IMR-90 (cell line): Measurements from ENCODE around the gene ZFP36L2. TPM values are rescaled to one million over a fixed set of nuclear protein-coding genes. Genes with fewer than 3 reads are reported as not detected.
A peak's percentile ranks its signal among the peaks of the same experiment; 100 is the strongest.

Experiments
- ATAC-seq: fragments of 200-7000 bp; cut with Tn5 transposase; 2 replicates; pipeline ENCODE4 v1.9.1; 2020; ENCODE audit warnings: low read depth, mild to moderate bottlenecking, moderate library complexity
- BruUV-seq: library from RNA; stranded (reverse); fragments of 400-500 nt; replicated peaks from 2 replicates; lab custom pipeline; 2021; lab: Mats Ljungman, UMichigan
- CTCF ChIA-PET: fragments of 300-600 bp; formaldehyde crosslinking; extraction: SDS; loops from one replicate; lab custom pipeline; 2021; ENCODE audit warnings: antibody characterized with exemption; lab: Yijun Ruan, JAX
- POLR2A ChIA-PET: fragments of 300-600 bp; sonication (Branson Sonifier 250); formaldehyde crosslinking; loops from one replicate; lab custom pipeline; 2022; ENCODE audit warnings: antibody characterized with exemption; ENCODE audit not compliant: unreplicated experiment; lab: Charles Lee
- DNase-seq: peaks from one replicate; pipeline ENCODE4 v3.0.0; 2013
- H2AFZ ChIP-seq: replicated peaks from 2 replicates; pipeline ENCODE3; 2013; ENCODE audit warnings: low read length, mild to moderate bottlenecking; ENCODE audit not compliant: poor library complexity
- H2AK5ac ChIP-seq: 2 replicates; pipeline ENCODE4 v1.6.1; 2013; ENCODE audit warnings: low read depth, low read length, inconsistent platforms
- H2AK9ac ChIP-seq: replicated peaks from 2 replicates; pipeline ENCODE3; 2013; ENCODE audit warnings: mild to moderate bottlenecking, low read depth, low read length, moderate library complexity; ENCODE audit not compliant: poor library complexity
- H2BK120ac ChIP-seq: 2 replicates; pipeline ENCODE4 v1.6.1; 2013; ENCODE audit warnings: low read depth, low read length, inconsistent platforms
- H2BK15ac ChIP-seq: 3 replicates; pipeline ENCODE4 v1.6.1; 2013; ENCODE audit warnings: low read depth, low read length, inconsistent platforms
- H2BK20ac ChIP-seq: 2 replicates; pipeline ENCODE4 v1.6.1; 2013; ENCODE audit warnings: low read depth, mild to moderate bottlenecking, inconsistent platforms, low read length, moderate library complexity
- H2BK5ac ChIP-seq: 2 replicates; pipeline ENCODE4 v1.6.1; 2013; ENCODE audit warnings: mild to moderate bottlenecking, low read depth, low read length, inconsistent platforms; ENCODE audit not compliant: poor library complexity, severe bottlenecking
- H3K14ac ChIP-seq: replicated peaks from 2 replicates; pipeline ENCODE4 v1.6.1; 2013; ENCODE audit warnings: low read depth, low read length, inconsistent platforms
- H3K18ac ChIP-seq: 2 replicates; pipeline ENCODE4 v1.6.1; 2013; ENCODE audit warnings: low read depth, low read length, control low read depth
- H3K23ac ChIP-seq: 2 replicates; pipeline ENCODE4 v1.6.1; 2013; ENCODE audit warnings: low read depth, low read length, inconsistent platforms
- H3K27ac ChIP-seq: 2 replicates; pipeline ENCODE4 v1.5.1; 2013; ENCODE audit warnings: mild to moderate bottlenecking, control low read depth, low read length; ENCODE audit not compliant: insufficient read depth
- H3K27me3 ChIP-seq: 2 replicates; pipeline ENCODE4 v1.6.1; 2013; ENCODE audit warnings: low read length; ENCODE audit not compliant: control insufficient read depth, insufficient read depth
- H3K36me3 ChIP-seq: 2 replicates; pipeline ENCODE4 v1.6.1; 2013; ENCODE audit warnings: low read length, mixed read lengths; ENCODE audit not compliant: control insufficient read depth, insufficient read depth
- H3K4ac ChIP-seq: 2 replicates; pipeline ENCODE4 v1.6.1; 2013; ENCODE audit warnings: low read depth, low read length, inconsistent platforms
- H3K4me1 ChIP-seq: 2 replicates; pipeline ENCODE4 v1.6.1; 2013; ENCODE audit warnings: low read length, mixed read lengths; ENCODE audit not compliant: control insufficient read depth, insufficient read depth
- H3K4me2 ChIP-seq: 2 replicates; pipeline ENCODE4 v1.6.1; 2013; ENCODE audit warnings: low read depth, mild to moderate bottlenecking, control low read depth, low read length, moderate library complexity
- H3K4me3 ChIP-seq: 2 replicates; pipeline ENCODE4 v1.5.1; 2013; ENCODE audit warnings: low read depth, mild to moderate bottlenecking, control low read depth, low read length, moderate library complexity; ENCODE audit not compliant: insufficient read depth
- H3K56ac ChIP-seq: 2 replicates; pipeline ENCODE4 v1.6.1; 2013; ENCODE audit warnings: low read length, inconsistent platforms; ENCODE audit not compliant: insufficient read depth; ENCODE audit errors: extremely low read depth
- H3K79me1 ChIP-seq, 2 experiments: 2 replicates each; pipeline ENCODE4 v1.6.1; 2013; ENCODE audit warnings: low read length in 2 of 2, inconsistent platforms in 1 of 2, low read depth in 1 of 2
- H3K9ac ChIP-seq: 2 replicates; pipeline ENCODE4 v1.6.1; 2013; ENCODE audit warnings: low read depth, low read length, control low read depth
- H3K9me1 ChIP-seq: 2 replicates; pipeline ENCODE4 v1.6.1; 2013; ENCODE audit warnings: low read length, inconsistent platforms; ENCODE audit not compliant: insufficient read depth
- H3K9me3 ChIP-seq: 2 replicates; pipeline ENCODE4 v1.6.1; 2013; ENCODE audit warnings: low read length; ENCODE audit not compliant: control insufficient read depth, insufficient read depth
- H4K20me1 ChIP-seq: 2 replicates; pipeline ENCODE4 v1.6.1; 2013; ENCODE audit warnings: low read length, inconsistent platforms; ENCODE audit not compliant: insufficient read depth
- H4K5ac ChIP-seq: 2 replicates; pipeline ENCODE4 v1.6.1; 2013; ENCODE audit warnings: mild to moderate bottlenecking, low read depth, low read length, control low read depth
- H4K8ac ChIP-seq, 2 experiments: 2 replicates each; pipeline ENCODE4 v1.6.1; 2013; ENCODE audit warnings: low read depth in 2 of 2, low read length in 2 of 2, control low read depth in 1 of 2, inconsistent platforms in 1 of 2
- H4K91ac ChIP-seq: 2 replicates; pipeline ENCODE4 v1.6.1; 2013; ENCODE audit warnings: low read depth, low read length, inconsistent platforms; ENCODE audit not compliant: insufficient read depth
- WGBS, 2 experiments: methylation state at CpG; one replicate each; pipeline versions ENCODE4 v1.1.5 to v1.1.7; 2013; ENCODE audit warnings: missing lambda C conversion rate in 2 of 2; ENCODE audit not compliant: insufficient read length in 1 of 2; ENCODE audit errors: extremely low coverage in 2 of 2; 5-methylcytosine and 5-hydroxymethylcytosine counted together
- dilution Hi-C: fragments of 300-500 bp; cut with HindIII; formaldehyde crosslinking; loops from one replicate; pipeline ENCODE4 v1.14.3; 2018; ENCODE audit warnings: low sequenced_read_pairs; ENCODE audit not compliant: unreplicated experiment
- in situ Hi-C: fragments of 300-500 bp; cut with MboI; formaldehyde crosslinking; loops from 3 replicates; pipeline ENCODE4 v1.14.3; 2019; ENCODE audit warnings: low sequenced_read_pairs, inconsistent platforms, mixed read lengths
- intact Hi-C: fragments of 100-400 bp; cut with micrococcal nuclease; formaldehyde crosslinking; loops from 2 replicates; pipeline ENCODE4 v1.10.0; 2022
- polyA plus RNA-seq, 3 experiments: library from polyadenylated mRNA; depleted of rRNA; stranded (reverse); fragments of >200 nt; gene quantifications; 2 replicates each; pipeline ENCODE4 v1.2.3, GENCODE V29; 2012; ENCODE audit warnings: low replicate concordance in 1 of 3
- total RNA-seq: library from RNA; depleted of rRNA; stranded (reverse); fragments of >200 nt; gene quantifications from 2 replicates; pipeline ENCODE4 v1.2.3, GENCODE V29; 2012
- TF ChIP-seq, protein P1 (sequence below): fragments of 150-350 bp; IDR thresholded peaks from 2 replicates; pipeline ENCODE4 v1.6.1; 2017; ENCODE audit warnings: mild to moderate bottlenecking, antibody characterized with exemption, low read length, low read depth

Gene ZFP36L2
- total and polyA plus RNA-seq, 2 of the 4 experiments (the other 2 are of a cell fraction): 1.8 to 20.1 TPM

- no peak for ATAC-seq
- no peak overlapping the region for H2BK15ac ChIP-seq
- H3K9me3 ChIP-seq: no peaks in the 10 kb centered on the region
- H3K4me2 ChIP-seq: no peak overlapping the region
- no peak overlapping the region for H3K56ac ChIP-seq
- H2AFZ ChIP-seq: peak overlapping the region; percentile 71
- H3K79me1 ChIP-seq: peaks cover 7 to 20% of the 10 kb centered on the region in 2 experiments
- peak overlapping the region; percentile 77 for H2AK5ac ChIP-seq
- dilution Hi-C loops: no loop called here
- H3K4ac ChIP-seq: peak overlapping the region; percentile 60
- peaks cover 15% of the 10 kb centered on the region for H3K9me1 ChIP-seq
- no peak overlapping the region for H3K9ac ChIP-seq
- no TSS peak for BruUV-seq
- H3K27ac ChIP-seq: peak overlapping the region; percentile 38; the same call in 1 of the 2 replicates
- peak overlapping the region; percentile 90 for H3K23ac ChIP-seq
- H3K4me3 ChIP-seq: no peak overlapping the region
- TF ChIP-seq, protein P1, sequence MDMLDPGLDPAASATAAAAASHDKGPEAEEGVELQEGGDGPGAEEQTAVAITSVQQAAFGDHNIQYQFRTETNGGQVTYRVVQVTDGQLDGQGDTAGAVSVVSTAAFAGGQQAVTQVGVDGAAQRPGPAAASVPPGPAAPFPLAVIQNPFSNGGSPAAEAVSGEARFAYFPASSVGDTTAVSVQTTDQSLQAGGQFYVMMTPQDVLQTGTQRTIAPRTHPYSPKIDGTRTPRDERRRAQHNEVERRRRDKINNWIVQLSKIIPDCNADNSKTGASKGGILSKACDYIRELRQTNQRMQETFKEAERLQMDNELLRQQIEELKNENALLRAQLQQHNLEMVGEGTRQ: no peak
- ChIA-PET POLR2A (interaction anchor here (0.6 kb wide), 1 partner anchor 127 kb away, joined by 3 read pairs; no protein-coding TSS in a partner anchor), CTCF (no interaction called here)
- peak overlapping the region; percentile 27; the same call in 1 of the 2 replicates for H2BK20ac ChIP-seq
- peak overlapping the region in 1 of 2 experiments; percentile 36; a peak in 1 of 4 replicates for H4K8ac ChIP-seq
- H4K5ac ChIP-seq: no peak overlapping the region; the same call in 1 of the 2 replicates
- H4K20me1 ChIP-seq: peaks cover 14% of the 10 kb centered on the region
- H3K36me3 ChIP-seq: peaks cover 2% of the 10 kb centered on the region; the same call in 1 of the 2 replicates
- peaks cover 22% of the 10 kb centered on the region for H3K4me1 ChIP-seq
- in situ Hi-C loops: no loop called here
- no peaks in the 10 kb centered on the region for H3K27me3 ChIP-seq
- H3K14ac ChIP-seq: peak overlapping the region; percentile 73
- H3K18ac ChIP-seq: no peak overlapping the region; the same call in 1 of the 2 replicates
- H2BK120ac ChIP-seq: peak overlapping the region; percentile 49; the same call in 1 of the 2 replicates
- H2AK9ac ChIP-seq: peak overlapping the region; percentile 67
- intact Hi-C loops: loop anchor here (1.0 to 5.0 kb wide), 2 partner anchors 40 to 111 kb away; no protein-coding TSS in a partner anchor
- H4K91ac ChIP-seq: no peak overlapping the region
- 56% methylated on average over 1 of the region's 11 CpGs; no CpG with 5 or more reads in 1 of the 2 experiments for WGBS, 2 experiments
- no peak for DNase-seq
- H2BK5ac ChIP-seq: peak overlapping the region; percentile 2
Measured at GRCh38 chr2:43217228-43218154, 8.9 kb downstream of the ZFP36L2 start.
